ENCODE measurements around the gene ZAR1L. TPM values are rescaled to one million over a fixed set of nuclear protein-coding genes. Genes with fewer than 3 reads are reported as not detected.
A peak's percentile ranks its signal among the peaks of the same experiment; 100 is the strongest.

Gene ZAR1L
- total RNA-seq, 6 donors from 2014 or later: not detected

GRCh38 chr13:32267836-32268439 lies 47.2 kb downstream of the ZAR1L start:
- Histone ChIP-seq H3K27me3 (no peaks in the 10 kb centered on the region), H3K4me3 (no peak overlapping the region), H3K27ac (no peak overlapping the region), H3K36me3 (peaks cover 13 to 66% (median 29%) of the 10 kb centered on the region in 4 donors), H3K9me3 (no peaks in the 10 kb centered on the region), H3K4me1 (peaks cover 10 to 26% (median 16%) of the 10 kb centered on the region in 4 donors)
- peak; percentile 31 to 80 for ATAC-seq (ENCODE audit: low FRiP score in 2 of 2)
- WGBS, 2 donors: 78 to 83% methylated on average over 7 of the region's 7 CpGs
- TF ChIP-seq POLR2AphosphoS5 (IDR thresholded peaks at IDR 0.05) (no peak), CTCF (IDR thresholded peaks at IDR 0.05) (peak; percentile 50 to 74 (median 68))
- no peak for DNase-seq

- WGBS, 2 donors: 73 to 88% methylated on average over 1 of the region's 1 CpG
- DNase-seq (no peak), ATAC-seq (ENCODE audit: low FRiP score in 2 of 2) (no peak)
- Histone ChIP-seq H3K4me3 (no peak overlapping the region), H3K4me1 (peaks cover 18 to 30% (median 20%) of the 10 kb centered on the region in 4 donors), H3K27ac (peak overlapping the region in 3 of 4 donors; percentile 57 to 71 (median 68)), H3K9me3 (no peaks in the 10 kb centered on the region), H3K27me3 (no peaks in the 10 kb centered on the region), H3K36me3 (peaks cover 13 to 67% (median 24%) of the 10 kb centered on the region in 4 donors)
- TF ChIP-seq POLR2A (IDR thresholded peaks at IDR 0.05): no peak
- TF ChIP-seq POLR2AphosphoS5 (IDR thresholded peaks at IDR 0.05): no peak
- no peak for TF ChIP-seq CTCF (IDR thresholded peaks at IDR 0.05)
- no peak for TF ChIP-seq EP300 (IDR thresholded peaks at IDR 0.05)
Measured at GRCh38 chr13:32266130-32266529, 49.0 kb downstream of the ZAR1L start.

GRCh38 chr13:32265726-32266125 lies 49.4 kb downstream of the ZAR1L start:
- H3K36me3 ChIP-seq: peaks cover 13 to 63% (median 24%) of the 10 kb centered on the region in 4 donors
- 41 to 42% methylated on average over 2 of the region's 2 CpGs for WGBS, 2 donors
- peak overlapping the region; percentile 57 to 71 (median 68) for H3K27ac ChIP-seq
- no peak for TF ChIP-seq EP300 (IDR thresholded peaks at IDR 0.05)
- TF ChIP-seq CTCF (IDR thresholded peaks at IDR 0.05): no peak
- no peak for TF ChIP-seq POLR2A (IDR thresholded peaks at IDR 0.05)
- TF ChIP-seq POLR2AphosphoS5 (IDR thresholded peaks at IDR 0.05): no peak
- no peaks in the 10 kb centered on the region for H3K9me3 ChIP-seq
- DNase-seq: no peak
- no peak overlapping the region for H3K4me3 ChIP-seq
- no peak for ATAC-seq (ENCODE audit: low FRiP score in 2 of 2)
- no peaks in the 10 kb centered on the region for H3K27me3 ChIP-seq
- peaks cover 22 to 34% (median 23%) of the 10 kb centered on the region in 4 donors for H3K4me1 ChIP-seq

- TF ChIP-seq CTCF (IDR thresholded peaks at IDR 0.05): no peak
- TF ChIP-seq POLR2AphosphoS5 (IDR thresholded peaks at IDR 0.05): peak; percentile 52 to 56
- TF ChIP-seq EP300 (IDR thresholded peaks at IDR 0.05): peak in 2 of 4 donors; percentile 52 to 70
- H3K27ac ChIP-seq: peak overlapping the region; percentile 57 to 74 (median 68)
- H3K27me3 ChIP-seq: no peaks in the 10 kb centered on the region
- H3K4me3 ChIP-seq: no peak overlapping the region
- ATAC-seq (ENCODE audit: low FRiP score in 2 of 2) (peak in 1 of 2 donors; percentile 29), DNase-seq (peak in 1 of 2 donors; percentile 44)
- peaks cover 24 to 36% (median 26%) of the 10 kb centered on the region in 4 donors for H3K4me1 ChIP-seq
- H3K9me3 ChIP-seq: no peaks in the 10 kb centered on the region
- peaks cover 8 to 56% (median 24%) of the 10 kb centered on the region in 4 donors for H3K36me3 ChIP-seq
Measured at GRCh38 chr13:32264407-32264806, 50.8 kb downstream of the ZAR1L start.

GRCh38 chr13:32262619-32263018 lies 52.5 kb downstream of the ZAR1L start:
- 69 to 97% methylated on average over 1 of the region's 1 CpG for WGBS, 2 donors
- peak overlapping the region in 2 of 4 donors; percentile 69 to 76 for H3K27ac ChIP-seq

More at GRCh38 chr13:32262619-32263018, 52.5 kb downstream of the ZAR1L start:
- TF ChIP-seq POLR2A (IDR thresholded peaks at IDR 0.05): no peak
- no peak for DNase-seq
- H3K9me3 ChIP-seq: no peaks in the 10 kb centered on the region
- H3K4me1 ChIP-seq: peaks cover 21 to 36% (median 27%) of the 10 kb centered on the region in 4 donors
- no peaks in the 10 kb centered on the region for H3K27me3 ChIP-seq
- no peak for ATAC-seq (ENCODE audit: low FRiP score in 2 of 2)
- H3K4me3 ChIP-seq: peak overlapping the region in 1 of 4 donors; percentile 24
- peaks cover 8 to 44% (median 11%) of the 10 kb centered on the region in 4 donors for H3K36me3 ChIP-seq
